Stimulated activated CD4-positive, alpha-beta T cell treated with anti-CD3 and anti-CD28 coated beads, Interleukin-15, amount 100 ng/mL, for 24 hours (primary cell): ENCODE results near the gene TSSK2.
"Not testable (repeated sequence)": the region's sequence is repeated elsewhere in the genome, so short reads cannot be mapped to it uniquely, and the experiment has no call there.

Source experiments
- DNase-seq: peaks from one replicate; pipeline ENCODE4 v3.0.0-alpha.2; 2020

TSSK2 gene

DNA sequence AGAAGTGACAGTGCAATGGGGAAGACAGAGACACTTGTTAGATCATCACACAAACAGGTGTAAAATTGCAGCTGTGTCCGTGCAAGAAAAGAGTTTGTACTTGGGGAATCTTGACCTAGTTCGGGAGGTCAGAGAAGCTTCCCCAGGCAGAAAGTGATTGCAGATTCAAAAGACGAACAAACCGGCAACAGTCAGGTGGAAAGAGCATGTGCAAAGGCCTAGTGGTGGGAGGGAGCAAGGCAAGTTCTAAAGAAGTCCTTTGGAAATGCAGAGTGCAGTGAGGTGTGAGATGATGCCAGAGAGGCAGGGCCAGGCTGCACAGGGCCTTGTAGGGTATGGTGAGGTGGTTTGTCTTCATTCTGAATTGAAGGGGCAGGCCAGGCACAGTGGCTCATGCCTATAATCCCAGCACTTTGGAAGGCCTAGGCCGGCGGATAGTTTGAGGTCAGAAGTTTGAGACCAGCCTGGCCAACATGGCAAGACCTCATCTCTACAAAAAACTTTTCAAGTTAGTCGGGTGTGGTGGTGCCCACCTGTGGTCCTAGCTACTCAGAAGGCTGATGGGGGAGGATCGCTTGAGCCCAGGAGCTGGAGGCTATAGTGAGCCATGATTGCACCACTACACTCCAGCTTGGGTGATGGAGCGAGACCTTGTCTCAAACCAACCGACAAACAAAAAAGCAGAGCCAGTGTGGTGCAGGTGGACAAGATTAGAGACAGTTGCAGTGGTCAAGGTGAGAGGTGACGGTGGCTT is 15.3 kb downstream of the TSSK2 start:
- no peak for DNase-seq

DNA sequence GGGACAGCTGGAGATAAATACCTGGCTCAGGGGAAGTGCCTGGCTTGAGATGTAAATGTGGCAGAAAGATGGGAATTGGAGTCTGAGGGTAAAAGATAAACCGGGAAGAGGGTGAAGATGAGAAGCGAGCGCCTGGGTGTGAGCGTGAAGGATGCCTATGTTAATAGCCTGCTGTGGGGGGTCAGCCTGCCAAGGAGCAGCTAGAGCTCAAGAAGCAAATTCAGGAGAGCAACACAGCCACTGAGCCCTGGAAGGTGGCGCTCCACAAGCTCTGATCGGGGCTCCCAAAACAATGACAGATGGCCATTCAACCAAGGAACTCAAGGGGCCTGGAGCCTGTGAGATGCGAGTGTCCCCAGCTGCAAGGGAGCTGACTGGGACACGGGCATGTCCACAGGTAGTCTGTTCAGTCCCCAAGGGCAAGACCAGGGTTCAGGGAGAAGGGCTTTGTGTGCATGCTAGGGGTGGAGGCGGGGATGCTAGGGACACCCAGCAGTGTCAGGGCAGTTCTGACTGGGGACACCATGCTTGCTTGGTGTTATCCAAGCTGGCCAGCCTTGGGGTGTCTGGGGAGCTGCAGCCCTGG is 16.2 kb downstream of the TSSK2 start:
- DNase-seq: no peak

DNA sequence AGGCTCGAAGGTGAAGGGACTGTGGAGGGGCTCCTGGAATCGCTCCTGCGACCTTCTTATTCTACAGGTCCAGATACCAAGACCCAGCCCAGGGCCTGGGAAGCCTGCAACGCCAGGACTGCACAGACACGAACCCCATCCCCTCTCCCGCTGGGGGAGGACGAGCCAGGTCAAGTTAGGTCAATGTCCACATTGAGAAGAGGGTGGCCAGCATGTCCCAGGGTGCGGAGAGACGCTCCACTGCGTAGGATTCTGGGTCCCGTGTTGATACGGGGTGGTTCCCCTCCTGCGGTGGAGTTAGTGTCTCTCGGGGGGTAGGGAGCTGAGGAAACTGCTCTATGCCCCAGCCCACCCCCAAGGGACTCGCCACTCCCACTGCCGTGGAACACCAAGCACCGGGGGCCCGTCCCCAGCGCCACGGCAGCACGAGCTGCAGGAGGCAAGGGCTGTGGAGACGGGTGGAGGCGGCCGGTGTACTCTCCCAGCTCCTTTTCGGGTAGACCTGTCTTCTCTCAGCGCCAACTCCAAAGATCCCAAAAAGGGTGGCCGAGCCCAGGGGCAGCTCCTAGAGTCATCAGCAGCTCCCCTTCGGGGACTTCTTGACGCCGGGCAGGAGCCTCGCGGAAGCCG is 17.4 kb downstream of the TSSK2 start:
- no peak for DNase-seq

DNA sequence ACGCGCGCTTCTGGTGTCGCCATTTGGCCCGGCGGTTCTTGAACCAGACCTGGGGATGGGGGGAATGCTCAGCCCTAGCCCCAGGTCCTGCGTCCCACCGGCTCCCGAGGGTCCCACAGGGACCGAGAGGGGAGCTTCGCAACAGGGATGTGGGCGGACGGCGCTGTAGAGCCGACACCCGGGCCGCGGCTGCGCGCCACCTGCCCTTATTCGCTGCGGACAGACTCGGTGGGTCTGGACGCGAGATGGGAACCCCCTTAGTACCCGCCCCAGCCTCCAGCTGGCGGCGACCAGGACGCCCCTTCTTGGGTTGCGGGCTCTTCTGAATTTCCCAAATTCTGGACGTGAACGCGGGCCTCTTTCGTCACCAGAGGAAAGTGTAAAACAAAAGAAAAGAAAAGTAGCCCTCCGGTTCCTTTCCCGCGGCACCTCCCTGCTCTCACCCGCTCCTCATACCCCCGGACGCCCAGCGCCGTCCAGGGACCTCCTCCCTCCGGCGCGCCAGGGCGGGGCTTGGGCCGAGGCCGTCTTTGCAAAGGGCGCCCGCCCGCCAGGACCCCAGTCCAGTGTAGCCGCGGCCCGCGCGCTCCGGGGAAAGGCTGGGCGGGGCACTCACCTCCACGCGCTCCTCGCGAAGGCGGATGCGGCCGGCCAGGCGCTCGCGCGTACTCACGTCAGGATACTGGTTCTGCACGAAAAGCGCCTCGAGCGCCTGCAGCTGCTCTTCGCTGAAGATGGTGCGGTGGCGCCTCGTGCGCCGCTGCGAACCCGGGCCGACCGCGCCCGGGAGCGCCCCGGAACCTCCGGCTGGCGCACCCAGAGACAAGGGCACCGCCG is 18.2 kb downstream of the TSSK2 start:
- peak; percentile 63 for DNase-seq

DNA sequence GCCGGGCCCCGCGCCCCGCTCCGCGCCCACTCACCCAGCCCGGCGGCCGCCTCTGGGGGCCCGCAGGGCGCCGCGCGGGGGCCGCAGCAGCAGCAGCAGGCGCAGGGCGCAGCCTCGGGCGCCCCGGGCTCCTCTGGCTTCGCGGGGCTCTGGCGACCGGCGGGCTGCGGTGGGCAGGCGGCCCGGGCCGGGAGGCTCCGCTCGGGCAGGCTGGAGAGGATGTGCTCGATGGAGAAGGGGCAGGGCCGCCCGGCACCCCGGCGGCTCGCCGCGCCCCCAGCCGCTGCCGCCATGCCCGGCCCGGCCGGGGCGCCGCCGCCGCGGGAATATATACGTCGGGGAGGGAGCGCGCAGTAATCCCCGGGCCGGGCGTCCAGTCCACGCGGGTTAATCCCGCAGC is 18.9 kb downstream of the TSSK2 start, which contains the start of gene GSC2:
Gene GSC2 (minus strand): TSS at position 302 of the 400 bp plus-strand sequence. CDS start 9 bp downstream, at position 293.
- no peak for DNase-seq

DNA sequence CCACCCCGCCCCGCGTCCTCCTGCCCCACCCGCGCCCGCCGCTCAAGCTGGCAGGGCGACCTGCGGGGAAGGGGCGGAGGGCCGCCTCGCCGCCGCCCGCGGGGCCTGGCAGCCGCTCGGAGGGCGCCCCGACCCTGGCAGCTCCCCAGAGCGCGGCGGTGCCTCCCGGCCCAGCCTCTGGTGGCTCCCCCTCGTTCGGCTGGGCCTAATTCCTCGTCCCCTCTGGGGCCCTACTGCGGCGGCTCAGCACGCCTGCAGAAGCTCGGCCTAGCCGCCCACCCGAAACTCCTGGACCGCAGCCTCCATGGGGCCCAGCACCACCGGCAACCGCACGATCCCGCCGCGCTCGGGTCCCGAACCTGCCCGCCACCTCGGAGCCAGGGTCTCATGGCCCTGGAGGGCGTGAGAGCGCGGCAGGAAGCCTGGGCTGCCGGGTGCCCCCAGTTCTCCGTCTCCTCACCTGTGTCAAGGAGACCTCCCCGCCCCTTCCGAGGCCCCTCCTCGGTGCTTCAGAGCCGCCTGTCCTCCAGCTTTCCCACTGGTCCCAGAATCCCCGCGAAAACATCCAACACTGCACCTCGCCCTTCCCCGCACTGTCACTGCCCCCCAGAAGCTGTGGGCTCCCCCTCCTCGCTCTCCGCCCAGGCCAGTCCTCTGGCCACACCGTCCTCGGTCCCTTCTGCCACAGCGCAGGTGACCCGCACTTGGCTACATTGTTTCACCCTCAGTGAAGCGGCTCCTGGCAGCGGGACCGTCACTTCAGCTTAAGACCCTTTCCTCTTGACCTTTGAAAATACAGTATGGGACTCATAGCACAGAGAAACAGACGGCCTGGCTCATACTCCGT is 19.6 kb downstream of the TSSK2 start:
- DNase-seq: no peak

DNA sequence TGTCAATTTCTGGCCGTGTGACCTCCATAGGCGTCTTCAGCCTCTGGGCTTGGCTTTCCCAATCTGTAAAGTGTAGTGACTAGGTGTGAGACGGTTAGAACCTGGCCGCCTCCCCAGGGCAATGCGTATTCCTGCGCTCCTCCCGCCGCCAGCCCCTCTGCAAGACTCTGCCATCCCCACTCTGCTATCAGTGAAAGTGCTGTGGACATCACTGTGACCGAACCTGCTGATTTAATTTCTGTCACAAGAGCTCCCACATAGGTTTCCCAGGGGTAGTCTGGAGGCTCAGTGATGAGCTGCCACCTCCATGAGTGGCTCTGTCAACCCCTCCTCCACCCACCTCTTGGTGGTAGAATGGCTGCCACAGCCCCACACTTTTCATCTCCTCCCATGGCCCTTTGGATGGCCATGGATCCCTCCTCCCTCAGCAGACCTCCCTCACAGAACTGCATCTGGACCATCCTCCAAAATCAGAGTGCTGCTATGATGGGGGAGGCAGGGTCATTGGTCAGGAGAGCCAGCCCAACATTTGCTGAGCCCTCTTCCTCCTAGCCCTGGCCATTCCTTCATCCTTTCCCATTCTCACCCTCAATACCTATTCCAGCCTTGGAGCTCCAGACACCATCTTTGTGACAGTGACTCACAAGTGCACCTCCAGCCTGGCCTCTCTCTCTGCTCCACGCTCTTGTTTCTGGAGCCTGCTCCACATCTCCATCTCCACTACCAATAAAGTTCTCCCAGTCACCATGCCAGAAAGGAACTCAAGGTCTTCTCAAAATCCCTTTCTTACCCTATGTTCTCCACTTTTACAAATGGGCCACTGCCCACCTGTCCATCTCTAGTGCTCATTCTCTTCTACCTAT is 20.5 kb downstream of the TSSK2 start:
- no peak for DNase-seq

DNA sequence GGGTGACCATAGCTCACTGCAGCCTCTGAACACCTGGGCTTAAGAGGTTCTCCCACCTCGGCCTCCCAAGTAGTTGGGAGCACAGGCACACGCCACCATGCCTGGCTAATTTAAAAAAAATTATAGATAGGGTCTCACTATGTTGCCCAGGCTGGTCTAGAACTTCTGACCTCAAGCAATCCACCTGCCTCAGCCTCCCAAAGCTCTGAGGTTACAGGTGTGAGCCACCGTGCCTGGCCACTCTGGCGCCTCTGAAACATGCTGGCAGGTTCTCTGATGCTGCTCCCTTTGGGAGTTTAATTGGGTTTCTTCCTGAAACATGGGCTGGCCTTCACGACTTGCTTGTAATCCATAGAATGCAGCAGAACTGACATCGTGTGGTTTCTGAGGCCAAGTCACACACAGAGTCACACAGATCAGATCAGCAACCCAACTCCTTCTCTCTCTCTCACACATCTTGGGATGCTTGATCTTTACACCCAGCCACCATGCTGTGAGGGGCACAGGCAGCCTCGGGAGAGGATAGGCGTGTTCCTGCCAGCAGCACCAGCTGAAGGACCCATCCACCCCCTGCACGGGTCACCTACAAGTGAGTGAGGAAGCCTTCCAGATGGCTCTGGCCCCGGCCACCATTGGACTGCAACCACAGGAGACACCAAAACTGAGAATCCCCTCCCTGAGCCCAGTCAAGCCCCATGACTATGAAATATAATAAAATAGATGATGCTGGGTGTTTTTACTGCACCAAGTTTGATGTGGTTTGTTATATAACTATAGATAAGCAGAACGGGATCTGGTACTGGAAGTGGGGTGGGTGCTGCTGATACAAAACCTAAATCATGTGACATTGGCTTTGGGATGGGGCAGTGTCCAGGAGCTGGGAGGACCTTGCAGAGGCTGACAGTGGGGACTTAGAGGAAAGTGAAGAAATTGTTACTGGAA is 22.1 kb downstream of the TSSK2 start:
- DNase-seq: no peak

DNA sequence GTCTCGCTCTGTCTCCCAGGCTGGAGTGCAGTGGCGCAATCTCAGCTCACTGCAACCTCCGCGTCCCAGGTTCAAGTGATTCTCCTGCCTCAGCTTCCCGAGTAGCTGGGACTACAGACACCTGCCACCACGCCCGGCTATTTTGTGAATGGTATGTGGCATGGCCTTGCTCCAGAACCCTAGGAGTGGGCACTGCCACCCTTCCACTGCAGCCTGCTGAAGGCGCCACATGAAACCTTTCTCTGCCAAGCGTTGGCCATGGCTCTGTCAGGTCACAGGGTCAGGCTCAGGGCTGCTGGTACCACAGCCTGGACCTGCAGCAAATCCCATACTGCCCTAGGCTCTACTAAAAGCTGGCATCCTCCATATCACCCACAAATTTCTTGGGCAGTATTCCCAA is 25.0 kb downstream of the TSSK2 start:
- not testable (repeated sequence) for DNase-seq

DNA sequence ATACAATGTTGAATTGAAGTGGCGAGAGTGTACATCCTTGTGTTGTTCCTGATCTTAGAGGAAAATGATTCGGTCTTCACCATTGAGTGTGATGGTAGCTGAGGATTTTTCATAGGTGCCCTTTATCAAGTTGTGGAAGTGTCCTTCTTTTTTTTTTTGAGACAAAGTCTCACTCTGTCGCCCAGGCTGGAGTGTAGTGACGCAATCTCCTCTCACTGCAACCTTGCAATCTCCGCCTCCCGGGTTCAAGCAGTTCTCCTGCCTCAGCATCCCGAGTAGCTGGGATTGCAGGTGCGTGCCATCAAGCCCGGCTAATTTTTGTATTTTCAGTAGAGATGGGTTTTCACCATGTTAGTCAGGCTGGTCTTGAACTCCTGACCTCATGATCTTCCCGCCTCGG is 27.5 kb downstream of the TSSK2 start:
- DNase-seq: not testable (repeated sequence)

DNA sequence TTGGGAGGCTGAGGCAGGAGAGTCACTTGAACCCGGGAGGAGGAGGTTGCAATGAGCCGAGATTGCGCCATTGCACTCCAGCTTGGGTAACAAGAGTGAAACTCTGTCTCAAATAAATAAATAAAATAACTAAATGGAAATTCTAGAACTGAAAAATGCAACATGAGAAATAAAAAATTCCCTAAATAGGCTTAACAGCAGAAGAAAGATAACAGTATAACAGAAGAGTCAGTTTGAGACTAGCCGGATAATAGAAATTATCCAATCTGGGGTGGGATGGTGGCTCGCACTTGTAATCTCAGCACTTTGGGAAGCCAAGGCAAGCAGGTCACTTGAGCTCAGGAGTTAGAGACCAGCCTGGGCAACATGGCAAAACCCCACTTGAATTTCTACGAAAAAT is 33.3 kb downstream of the TSSK2 start:
- no peak for DNase-seq

DNA sequence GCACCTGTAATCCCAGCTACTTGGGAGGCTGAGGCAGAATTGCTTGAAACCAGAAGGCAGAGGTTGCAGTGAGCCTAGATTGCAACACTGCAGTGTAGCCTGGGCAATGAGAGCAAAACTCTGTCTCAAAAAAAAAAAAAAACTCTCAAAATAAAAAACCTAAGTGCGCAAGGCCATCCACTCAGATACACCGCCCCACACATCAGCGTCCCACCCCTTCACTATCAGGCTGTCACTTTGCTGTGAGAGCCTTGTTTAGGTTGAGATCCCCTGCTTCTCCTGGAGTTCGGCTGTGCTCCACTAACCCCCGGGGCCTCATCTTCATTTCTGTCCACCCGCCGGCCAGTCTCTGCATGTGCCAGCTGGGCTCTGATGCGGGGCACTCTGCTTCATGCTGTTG is 35.3 kb downstream of the TSSK2 start:
- DNase-seq: no peak

DNA sequence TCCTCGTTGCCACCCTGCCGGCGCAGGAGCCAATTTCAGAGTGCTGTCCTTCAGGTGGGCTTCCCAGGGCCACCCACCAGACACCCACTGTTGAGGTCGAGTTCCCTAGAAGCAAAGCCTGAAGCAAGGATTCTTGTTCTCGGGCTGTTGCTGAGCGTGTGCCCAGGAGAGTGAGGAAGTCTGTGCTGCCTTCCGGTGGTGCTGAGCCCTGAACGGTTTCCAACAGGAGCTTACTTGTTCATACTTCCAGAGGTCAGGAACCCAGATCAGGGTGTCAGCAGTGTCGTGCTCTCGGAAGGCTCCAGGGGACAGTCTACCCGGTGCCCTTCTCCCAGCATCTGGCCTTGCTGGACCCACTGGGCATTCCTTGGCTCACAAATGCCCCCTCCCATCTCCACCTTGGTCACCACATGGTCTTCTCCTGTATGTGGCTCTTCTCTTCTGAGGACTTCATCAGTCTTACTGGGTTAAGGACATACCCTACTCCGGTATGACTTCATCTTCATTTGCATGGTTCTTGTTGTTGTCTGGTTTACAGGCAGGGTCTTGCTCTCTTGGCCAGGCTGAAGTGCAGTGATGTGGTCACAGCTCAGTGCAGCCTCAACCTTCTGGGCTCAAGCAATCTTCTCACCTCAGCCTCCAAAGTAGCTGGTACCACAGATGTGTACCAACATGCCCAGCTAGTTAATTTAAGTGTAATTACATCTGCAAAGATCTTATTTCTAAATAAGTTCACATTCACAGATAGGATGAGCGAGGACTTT is 36.2 kb downstream of the TSSK2 start:
- DNase-seq: no peak

DNA sequence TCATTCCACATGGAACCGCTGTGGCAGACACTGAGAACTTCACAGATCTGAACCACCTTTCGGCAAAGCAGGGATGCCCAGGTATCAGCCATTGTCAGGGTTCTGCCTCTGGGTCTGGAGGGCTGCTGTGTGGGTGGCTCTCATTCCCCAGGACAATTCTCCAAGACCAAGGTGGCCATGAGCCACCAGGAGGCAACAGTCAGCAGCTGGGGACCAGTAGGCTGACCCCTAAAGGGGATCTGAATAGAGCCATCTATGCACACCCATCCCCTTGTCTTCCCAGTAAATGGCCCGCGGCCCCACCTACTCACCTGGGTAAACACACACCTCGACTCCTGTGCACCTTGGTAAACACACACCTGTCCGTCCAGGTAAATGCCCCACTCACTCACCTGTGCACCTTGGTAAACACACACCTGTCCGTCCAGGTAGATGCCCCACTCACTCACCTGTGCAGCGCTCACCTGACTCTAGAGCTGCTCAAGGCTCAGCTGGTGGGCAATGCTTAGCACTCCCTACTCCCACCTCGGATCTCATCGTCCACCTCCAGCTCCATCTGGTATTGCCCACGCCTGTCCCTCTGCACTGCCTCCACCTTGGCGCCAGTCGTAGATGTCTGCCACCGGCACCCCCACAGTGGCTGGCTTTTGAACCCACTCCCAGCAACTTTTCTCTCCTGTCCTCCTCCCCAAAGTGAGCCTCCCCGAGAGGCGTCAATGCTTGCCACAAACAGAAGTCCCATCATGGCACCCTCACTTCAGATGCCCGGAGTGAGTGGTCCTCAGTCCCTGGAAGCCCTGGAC is 37.2 kb downstream of the TSSK2 start:
- DNase-seq: no peak

DNA sequence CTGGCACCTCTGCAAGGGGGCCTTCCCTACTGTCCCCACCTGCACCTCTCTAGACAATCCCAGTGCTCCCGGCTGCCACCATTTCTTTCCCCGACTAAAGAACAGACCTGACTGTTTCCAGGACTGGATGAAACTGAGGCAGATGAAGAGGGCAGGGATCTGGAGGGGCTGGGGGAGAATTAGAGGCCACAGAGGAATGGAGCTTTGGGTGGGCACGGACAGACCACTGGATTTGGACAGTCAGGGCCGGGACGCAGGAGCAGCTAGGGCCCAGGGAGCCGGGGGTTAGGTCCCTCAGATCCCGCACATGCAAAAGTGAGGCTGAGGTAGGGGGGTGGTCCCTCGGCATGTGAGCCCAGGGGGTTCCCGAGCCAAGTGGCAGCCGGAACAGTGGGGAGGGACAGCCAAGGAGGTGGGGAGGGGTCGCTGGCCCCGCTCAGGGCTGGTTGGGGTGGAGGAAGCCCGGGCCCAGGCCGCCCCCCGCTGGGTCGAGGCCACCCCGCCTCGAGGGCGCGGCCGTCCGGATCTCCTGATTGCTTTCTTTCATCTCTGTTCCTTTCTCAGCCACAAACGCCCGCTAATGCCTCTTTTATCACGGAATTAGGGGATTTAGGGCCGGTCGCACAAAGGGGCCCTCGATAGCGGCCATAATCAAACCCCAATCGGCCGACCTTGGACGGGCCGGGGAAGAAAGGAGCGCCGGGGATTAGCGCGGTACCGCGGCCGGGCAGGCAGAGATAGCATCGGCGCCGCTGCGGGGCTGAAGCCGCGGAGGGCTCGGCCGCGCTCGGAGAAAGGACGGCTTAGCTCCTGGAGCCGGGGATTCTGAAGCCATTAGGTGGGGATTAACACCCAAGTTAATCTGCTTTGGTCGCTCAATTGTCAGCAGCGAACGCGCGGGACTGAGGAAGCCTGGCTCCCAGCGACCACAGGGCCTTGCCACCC is 38.2 kb downstream of the TSSK2 start:
- no peak for DNase-seq

DNA sequence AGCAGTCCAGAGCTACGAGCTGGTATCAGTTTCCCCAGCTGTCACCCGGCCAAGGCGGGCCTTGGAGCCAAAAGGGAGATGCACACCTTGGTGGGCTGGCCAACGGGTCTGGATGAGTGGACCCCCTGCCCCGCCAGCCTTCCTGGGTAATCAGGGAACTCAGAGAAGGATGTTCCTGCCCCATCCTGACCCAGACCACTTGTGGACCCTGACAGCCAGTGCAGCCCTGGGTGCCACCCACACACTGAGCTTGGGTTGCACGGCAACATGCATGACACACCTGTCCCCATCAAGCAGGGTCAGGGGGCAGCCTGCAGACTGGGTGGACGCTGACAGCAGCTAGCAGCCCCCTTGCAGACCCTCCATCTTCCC is 38.8 kb downstream of the TSSK2 start:
- DNase-seq: no peak
